ENCODE data around the gene STIP1.

DNA sequence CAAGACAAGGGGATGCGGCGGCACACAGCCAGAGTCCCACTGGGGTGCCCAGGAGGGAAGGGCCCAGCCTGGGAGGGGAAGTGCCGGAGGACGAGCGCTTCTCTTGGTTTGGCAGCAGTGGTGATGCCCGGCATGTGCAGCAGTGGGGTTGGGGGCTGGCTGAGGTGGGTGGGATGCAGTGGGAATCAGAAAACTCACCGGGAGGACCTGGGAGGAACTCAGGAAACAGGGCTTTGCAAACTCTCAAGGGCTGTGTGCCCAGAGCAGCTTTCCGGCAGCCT lies 23.5 kb downstream of the STIP1 start:
- TF ChIP-seq TCF7L2 (IDR thresholded peaks at IDR 0.05; ENCODE audit: borderline replicate concordance, extremely low read depth, insufficient read depth, insufficient read length) (no peak), ZNF274 (IDR thresholded peaks at IDR 0.05; ENCODE audit: low read depth, low read length) (no peak), EZH2phosphoT487 (IDR thresholded peaks at IDR 0.05; ENCODE audit: borderline replicate concordance) (no peak), RAD21 (IDR thresholded peaks at IDR 0.05; ENCODE audit: low read depth) (no peak), SIN3A (IDR thresholded peaks at IDR 0.05; ENCODE audit: low read depth) (no peak), POLR2AphosphoS5 (IDR thresholded peaks at IDR 0.05; ENCODE audit: low read depth, low read length) (no peak), EZH2 (IDR thresholded peaks at IDR 0.05) (no peak), YY1 (IDR thresholded peaks at IDR 0.05; ENCODE audit: extremely low read depth, insufficient replicate concordance, low read depth, low read length) (no peak)
- TF ChIP-seq, protein P1, sequence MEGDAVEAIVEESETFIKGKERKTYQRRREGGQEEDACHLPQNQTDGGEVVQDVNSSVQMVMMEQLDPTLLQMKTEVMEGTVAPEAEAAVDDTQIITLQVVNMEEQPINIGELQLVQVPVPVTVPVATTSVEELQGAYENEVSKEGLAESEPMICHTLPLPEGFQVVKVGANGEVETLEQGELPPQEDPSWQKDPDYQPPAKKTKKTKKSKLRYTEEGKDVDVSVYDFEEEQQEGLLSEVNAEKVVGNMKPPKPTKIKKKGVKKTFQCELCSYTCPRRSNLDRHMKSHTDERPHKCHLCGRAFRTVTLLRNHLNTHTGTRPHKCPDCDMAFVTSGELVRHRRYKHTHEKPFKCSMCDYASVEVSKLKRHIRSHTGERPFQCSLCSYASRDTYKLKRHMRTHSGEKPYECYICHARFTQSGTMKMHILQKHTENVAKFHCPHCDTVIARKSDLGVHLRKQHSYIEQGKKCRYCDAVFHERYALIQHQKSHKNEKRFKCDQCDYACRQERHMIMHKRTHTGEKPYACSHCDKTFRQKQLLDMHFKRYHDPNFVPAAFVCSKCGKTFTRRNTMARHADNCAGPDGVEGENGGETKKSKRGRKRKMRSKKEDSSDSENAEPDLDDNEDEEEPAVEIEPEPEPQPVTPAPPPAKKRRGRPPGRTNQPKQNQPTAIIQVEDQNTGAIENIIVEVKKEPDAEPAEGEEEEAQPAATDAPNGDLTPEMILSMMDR (IDR thresholded peaks at IDR 0.05 in 2 of 3, conservative IDR thresholded peaks at IDR 0.05 in 1 of 3; ENCODE audit: borderline replicate concordance in 1 of 3, insufficient read depth in 1 of 3, low read depth in 2 of 3, low read length in 2 of 3): no peak
- TF ChIP-seq, protein P2, sequence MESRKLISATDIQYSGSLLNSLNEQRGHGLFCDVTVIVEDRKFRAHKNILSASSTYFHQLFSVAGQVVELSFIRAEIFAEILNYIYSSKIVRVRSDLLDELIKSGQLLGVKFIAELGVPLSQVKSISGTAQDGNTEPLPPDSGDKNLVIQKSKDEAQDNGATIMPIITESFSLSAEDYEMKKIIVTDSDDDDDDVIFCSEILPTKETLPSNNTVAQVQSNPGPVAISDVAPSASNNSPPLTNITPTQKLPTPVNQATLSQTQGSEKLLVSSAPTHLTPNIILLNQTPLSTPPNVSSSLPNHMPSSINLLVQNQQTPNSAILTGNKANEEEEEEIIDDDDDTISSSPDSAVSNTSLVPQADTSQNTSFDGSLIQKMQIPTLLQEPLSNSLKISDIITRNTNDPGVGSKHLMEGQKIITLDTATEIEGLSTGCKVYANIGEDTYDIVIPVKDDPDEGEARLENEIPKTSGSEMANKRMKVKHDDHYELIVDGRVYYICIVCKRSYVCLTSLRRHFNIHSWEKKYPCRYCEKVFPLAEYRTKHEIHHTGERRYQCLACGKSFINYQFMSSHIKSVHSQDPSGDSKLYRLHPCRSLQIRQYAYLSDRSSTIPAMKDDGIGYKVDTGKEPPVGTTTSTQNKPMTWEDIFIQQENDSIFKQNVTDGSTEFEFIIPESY (IDR thresholded peaks at IDR 0.05; ENCODE audit: extremely low read depth, insufficient replicate concordance, low read length): no peak
- TF ChIP-seq, protein P3, sequence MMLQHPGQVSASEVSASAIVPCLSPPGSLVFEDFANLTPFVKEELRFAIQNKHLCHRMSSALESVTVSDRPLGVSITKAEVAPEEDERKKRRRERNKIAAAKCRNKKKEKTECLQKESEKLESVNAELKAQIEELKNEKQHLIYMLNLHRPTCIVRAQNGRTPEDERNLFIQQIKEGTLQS (IDR thresholded peaks at IDR 0.05): no peak
- TF ChIP-seq, protein P4, sequence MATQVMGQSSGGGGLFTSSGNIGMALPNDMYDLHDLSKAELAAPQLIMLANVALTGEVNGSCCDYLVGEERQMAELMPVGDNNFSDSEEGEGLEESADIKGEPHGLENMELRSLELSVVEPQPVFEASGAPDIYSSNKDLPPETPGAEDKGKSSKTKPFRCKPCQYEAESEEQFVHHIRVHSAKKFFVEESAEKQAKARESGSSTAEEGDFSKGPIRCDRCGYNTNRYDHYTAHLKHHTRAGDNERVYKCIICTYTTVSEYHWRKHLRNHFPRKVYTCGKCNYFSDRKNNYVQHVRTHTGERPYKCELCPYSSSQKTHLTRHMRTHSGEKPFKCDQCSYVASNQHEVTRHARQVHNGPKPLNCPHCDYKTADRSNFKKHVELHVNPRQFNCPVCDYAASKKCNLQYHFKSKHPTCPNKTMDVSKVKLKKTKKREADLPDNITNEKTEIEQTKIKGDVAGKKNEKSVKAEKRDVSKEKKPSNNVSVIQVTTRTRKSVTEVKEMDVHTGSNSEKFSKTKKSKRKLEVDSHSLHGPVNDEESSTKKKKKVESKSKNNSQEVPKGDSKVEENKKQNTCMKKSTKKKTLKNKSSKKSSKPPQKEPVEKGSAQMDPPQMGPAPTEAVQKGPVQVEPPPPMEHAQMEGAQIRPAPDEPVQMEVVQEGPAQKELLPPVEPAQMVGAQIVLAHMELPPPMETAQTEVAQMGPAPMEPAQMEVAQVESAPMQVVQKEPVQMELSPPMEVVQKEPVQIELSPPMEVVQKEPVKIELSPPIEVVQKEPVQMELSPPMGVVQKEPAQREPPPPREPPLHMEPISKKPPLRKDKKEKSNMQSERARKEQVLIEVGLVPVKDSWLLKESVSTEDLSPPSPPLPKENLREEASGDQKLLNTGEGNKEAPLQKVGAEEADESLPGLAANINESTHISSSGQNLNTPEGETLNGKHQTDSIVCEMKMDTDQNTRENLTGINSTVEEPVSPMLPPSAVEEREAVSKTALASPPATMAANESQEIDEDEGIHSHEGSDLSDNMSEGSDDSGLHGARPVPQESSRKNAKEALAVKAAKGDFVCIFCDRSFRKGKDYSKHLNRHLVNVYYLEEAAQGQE (IDR thresholded peaks at IDR 0.05; ENCODE audit: low read depth): no peak
- TF ChIP-seq, protein P5, sequence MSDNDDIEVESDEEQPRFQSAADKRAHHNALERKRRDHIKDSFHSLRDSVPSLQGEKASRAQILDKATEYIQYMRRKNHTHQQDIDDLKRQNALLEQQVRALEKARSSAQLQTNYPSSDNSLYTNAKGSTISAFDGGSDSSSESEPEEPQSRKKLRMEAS (IDR thresholded peaks at IDR 0.05): no peak

Data from HCT116 (cell line).